Neural progenitor cell (in vitro differentiated cells): ENCODE results near the gene GLO1. TPM values are rescaled to one million over a fixed set of nuclear protein-coding genes. Genes with fewer than 3 reads are reported as not detected.

Experiments used
- DNase-seq: peaks from one replicate; pipeline ENCODE4 v3.0.0-alpha.2; 2016; ENCODE audit warnings: low spot score
- H2AFZ ChIP-seq: fragments of 200-600 bp; sonication (generic); replicated peaks from 2 replicates; pipeline ENCODE4 v1.6.1; 2016; ENCODE audit warnings: antibody characterized with exemption
- H3F3A ChIP-seq: fragments of 200-600 bp; sonication (generic); 2 replicates; pipeline ENCODE4 v1.6.1; 2016; ENCODE audit warnings: antibody characterized with exemption, low read depth
- H3K27ac ChIP-seq: fragments of 200-600 bp; sonication (generic); 2 replicates; pipeline ENCODE4 v1.5.1; 2016; ENCODE audit warnings: mild to moderate bottlenecking
- H3K27me3 ChIP-seq: fragments of 200-600 bp; sonication (generic); 2 replicates; pipeline ENCODE4 v1.6.1; 2016; ENCODE audit warnings: mild to moderate bottlenecking, moderate library complexity
- H3K36me3 ChIP-seq: fragments of 200-600 bp; sonication (generic); 2 replicates; pipeline ENCODE4 v1.5.1; 2016
- H3K4me1 ChIP-seq: fragments of 200-600 bp; sonication (generic); 2 replicates; pipeline ENCODE4 v1.6.1; 2016; ENCODE audit warnings: mixed run types
- H3K4me2 ChIP-seq: fragments of 200-600 bp; sonication (generic); 2 replicates; pipeline ENCODE4 v1.6.1; 2016
- H3K4me3 ChIP-seq: fragments of 200-600 bp; sonication (generic); 2 replicates; pipeline ENCODE4 v1.5.1; 2016
- H3K79me2 ChIP-seq: fragments of 200-600 bp; sonication (generic); 2 replicates; pipeline ENCODE4 v1.6.1; 2016; ENCODE audit warnings: low read depth
- H3K9ac ChIP-seq: fragments of 200-600 bp; sonication (generic); 2 replicates; pipeline ENCODE4 v1.6.1; 2016
- H3K9me3 ChIP-seq: fragments of 200-600 bp; sonication (generic); 2 replicates; pipeline ENCODE4 v1.5.1; 2016; ENCODE audit warnings: low read depth
- H4K20me1 ChIP-seq: fragments of 200-600 bp; sonication (generic); 2 replicates; pipeline ENCODE4 v1.6.1; 2016; ENCODE audit warnings: low read depth
- H3K27ac Mint-ChIP-seq: 3 replicates; pipeline ENCODE4 v1.8.0; 2021; ENCODE audit warnings: mixed read lengths
- H3K27me3 Mint-ChIP-seq: 2 replicates; pipeline ENCODE4 v1.8.0; 2022; ENCODE audit warnings: low read depth, mild to moderate bottlenecking, inconsistent platforms, moderate library complexity, mixed read lengths; ENCODE audit not compliant: insufficient read depth
- H3K36me3 Mint-ChIP-seq: 3 replicates; pipeline ENCODE4 v1.8.0; 2021; ENCODE audit warnings: mixed read lengths
- H3K4me1 Mint-ChIP-seq: 3 replicates; pipeline ENCODE4 v1.8.0; 2021; ENCODE audit warnings: mixed read lengths
- H3K4me3 Mint-ChIP-seq: 3 replicates; pipeline ENCODE4 v1.8.0; 2021; ENCODE audit warnings: mild to moderate bottlenecking, moderate library complexity, mixed read lengths
- H3K9me3 Mint-ChIP-seq: 3 replicates; pipeline ENCODE4 v1.8.0; 2020; ENCODE audit warnings: mixed read lengths
- CTCF ChIP-seq: fragments of 200-600 bp; sonication (generic); IDR thresholded peaks from 2 replicates; pipeline ENCODE4 v1.5.1; 2017; ENCODE audit warnings: antibody characterized with exemption, mild to moderate bottlenecking
- EZH2 ChIP-seq: fragments of 200-600 bp; sonication (generic); IDR thresholded peaks from 2 replicates; pipeline ENCODE4 v1.6.1; 2017; ENCODE audit warnings: antibody characterized with exemption, mild to moderate bottlenecking, moderate library complexity
- EZH2phosphoT487 ChIP-seq: fragments of 200-600 bp; sonication (generic); IDR thresholded peaks from 2 replicates; pipeline ENCODE4 v1.6.1; 2017; ENCODE audit warnings: antibody characterized with exemption
- total RNA-seq: library from RNA; depleted of rRNA; stranded (reverse); fragments of >200 nt; gene quantifications from 2 replicates; pipeline ENCODE4 v1.2.3, GENCODE V29; 2015; ENCODE audit warnings: low replicate concordance

Gene GLO1
- total RNA-seq, 1 donor from 2014 or later, result 525 TPM

DNA sequence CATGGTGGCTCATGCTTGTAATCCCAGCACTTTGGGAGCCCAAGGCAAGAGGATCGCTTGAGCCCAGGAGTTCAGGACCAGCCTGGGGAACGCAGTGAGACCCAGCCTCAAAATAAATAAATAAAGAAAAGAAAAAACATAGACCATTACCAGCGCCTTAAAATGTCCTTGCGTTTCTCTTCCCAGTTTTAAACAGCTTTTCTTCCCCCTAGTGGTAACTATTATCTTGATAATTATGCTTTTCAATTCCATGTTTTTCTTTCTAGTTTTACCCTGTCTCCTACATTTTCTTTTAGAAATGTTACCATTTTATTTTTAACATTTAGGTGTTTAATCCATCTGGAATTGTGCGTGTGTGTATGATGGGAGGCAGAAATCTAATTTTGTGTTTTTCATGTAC lies 36.6 kb upstream of the GLO1 start:
- no peak overlapping the region for H3K4me2 ChIP-seq
- TF ChIP-seq CTCF, result peak; percentile 54
- TF ChIP-seq EZH2phosphoT487, result no peak
- H3K9ac ChIP-seq, result no peak overlapping the region
- no peak overlapping the region for H3K27ac Mint-ChIP-seq
- no peaks in the 10 kb centered on the region for H3K36me3 Mint-ChIP-seq
- no peaks in the 10 kb centered on the region for H3K79me2 ChIP-seq
- H3K4me3 ChIP-seq, result no peak overlapping the region
- H3K27me3 ChIP-seq, result peaks cover 5% of the 10 kb centered on the region
- no peak overlapping the region for H2AFZ ChIP-seq
- no peaks in the 10 kb centered on the region for H3K27me3 Mint-ChIP-seq
- H3F3A ChIP-seq, result no peaks in the 10 kb centered on the region
- DNase-seq, result no peak
- H3K9me3 ChIP-seq, result no peaks in the 10 kb centered on the region
- H3K4me1 Mint-ChIP-seq, result no peaks in the 10 kb centered on the region
- H3K27ac ChIP-seq, result no peak overlapping the region
- no peaks in the 10 kb centered on the region for H3K4me1 ChIP-seq
- H4K20me1 ChIP-seq, result no peaks in the 10 kb centered on the region
- H3K9me3 Mint-ChIP-seq, result peaks cover 5% of the 10 kb centered on the region
- H3K4me3 Mint-ChIP-seq, result no peak overlapping the region
- H3K36me3 ChIP-seq, result no peaks in the 10 kb centered on the region

DNA sequence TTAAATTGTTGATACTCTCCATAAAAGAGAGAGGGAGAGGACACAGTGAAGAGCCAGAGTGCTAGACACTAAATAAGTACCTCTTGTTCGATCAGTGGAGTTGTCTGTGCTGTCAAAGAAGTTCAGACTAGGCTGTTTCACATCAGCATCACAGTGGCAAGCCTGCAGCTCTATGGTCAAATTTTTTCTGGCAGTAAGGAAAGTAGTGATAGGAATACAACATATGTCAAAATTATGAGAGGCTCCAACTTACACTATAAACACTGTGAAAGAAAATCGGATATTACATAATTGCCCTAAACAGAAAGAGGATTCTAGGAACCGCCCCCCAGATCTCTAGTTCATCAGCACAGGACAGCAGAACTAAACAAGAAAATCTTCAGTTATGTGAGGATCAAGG lies 35.3 kb upstream of the GLO1 start:
- TF ChIP-seq EZH2, result no peak
- TF ChIP-seq CTCF, result no peak
- no peak for TF ChIP-seq EZH2phosphoT487
- Mint-ChIP-seq H3K36me3 (no peaks in the 10 kb centered on the region), H3K4me1 (no peaks in the 10 kb centered on the region), H3K27ac (no peak overlapping the region), H3K27me3 (no peaks in the 10 kb centered on the region), H3K4me3 (no peak overlapping the region), H3K9me3 (peaks cover 5% of the 10 kb centered on the region)
- Histone ChIP-seq H3K27me3 (peaks cover 5% of the 10 kb centered on the region), H2AFZ (no peak overlapping the region), H3K9ac (no peak overlapping the region), H3K4me2 (no peak overlapping the region), H3F3A (no peaks in the 10 kb centered on the region), H3K27ac (no peak overlapping the region), H3K36me3 (no peaks in the 10 kb centered on the region), H3K9me3 (no peaks in the 10 kb centered on the region), H4K20me1 (no peaks in the 10 kb centered on the region), H3K4me1 (no peaks in the 10 kb centered on the region), H3K79me2 (no peaks in the 10 kb centered on the region), H3K4me3 (no peak overlapping the region)
- no peak for DNase-seq

DNA sequence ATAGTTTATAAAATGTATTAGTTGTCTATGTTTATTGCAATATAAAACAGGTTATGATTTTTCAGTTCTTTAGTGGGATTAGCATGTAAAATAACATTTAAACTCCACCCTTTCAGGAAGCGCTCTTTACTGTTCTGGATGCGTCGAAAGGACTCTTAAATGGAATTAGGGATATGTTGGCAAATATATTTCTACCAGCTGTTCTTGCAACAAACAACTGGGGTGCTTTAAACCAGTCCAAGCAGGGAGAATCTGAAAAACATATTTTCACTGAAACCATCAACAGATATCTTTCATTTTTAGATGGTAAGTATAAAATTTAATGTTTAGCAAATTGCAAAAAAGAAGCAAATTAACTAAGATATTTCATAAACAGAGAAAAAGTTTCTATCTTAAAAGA lies 34.0 kb upstream of the GLO1 start:
- no peaks in the 10 kb centered on the region for H3K36me3 ChIP-seq
- H3K9ac ChIP-seq, result no peak overlapping the region
- H3K27ac Mint-ChIP-seq, result no peak overlapping the region
- peaks cover 6% of the 10 kb centered on the region for H3K4me1 ChIP-seq
- no peak overlapping the region for H3K4me2 ChIP-seq
- no peak overlapping the region for H2AFZ ChIP-seq
- H3K27me3 Mint-ChIP-seq, result no peaks in the 10 kb centered on the region
- H4K20me1 ChIP-seq, result no peaks in the 10 kb centered on the region
- no peak overlapping the region for H3K27ac ChIP-seq
- no peak overlapping the region for H3K4me3 Mint-ChIP-seq
- no peaks in the 10 kb centered on the region for H3K36me3 Mint-ChIP-seq
- peaks cover 5% of the 10 kb centered on the region for H3K9me3 Mint-ChIP-seq
- no peak overlapping the region for H3K4me3 ChIP-seq
- H3K79me2 ChIP-seq, result no peaks in the 10 kb centered on the region
- no peaks in the 10 kb centered on the region for H3F3A ChIP-seq
- peaks cover 5% of the 10 kb centered on the region for H3K27me3 ChIP-seq
- no peaks in the 10 kb centered on the region for H3K4me1 Mint-ChIP-seq
- TF ChIP-seq EZH2phosphoT487 (no peak), CTCF (no peak), EZH2 (no peak)
- H3K9me3 ChIP-seq, result no peaks in the 10 kb centered on the region
- no peak for DNase-seq
